H4 (cell line): Measurements from ENCODE around the gene AGAP5. TPM values are rescaled to one million over a fixed set of nuclear protein-coding genes. Genes with fewer than 3 reads are reported as not detected.

Source experiments
- DNase-seq: peaks from one replicate; pipeline ENCODE4 v3.0.0-alpha.2; 2015; ENCODE audit warnings: low spot score
- total RNA-seq: library from RNA; depleted of rRNA; stranded (reverse); fragments of >200 nt; shearing (Covaris generic); gene quantifications from 2 replicates; pipeline ENCODE4 v1.2.3, GENCODE V29; 2014

The AGAP5 gene
- total RNA-seq, 1 experiment from 2014 or later, result 1.7 TPM

DNA sequence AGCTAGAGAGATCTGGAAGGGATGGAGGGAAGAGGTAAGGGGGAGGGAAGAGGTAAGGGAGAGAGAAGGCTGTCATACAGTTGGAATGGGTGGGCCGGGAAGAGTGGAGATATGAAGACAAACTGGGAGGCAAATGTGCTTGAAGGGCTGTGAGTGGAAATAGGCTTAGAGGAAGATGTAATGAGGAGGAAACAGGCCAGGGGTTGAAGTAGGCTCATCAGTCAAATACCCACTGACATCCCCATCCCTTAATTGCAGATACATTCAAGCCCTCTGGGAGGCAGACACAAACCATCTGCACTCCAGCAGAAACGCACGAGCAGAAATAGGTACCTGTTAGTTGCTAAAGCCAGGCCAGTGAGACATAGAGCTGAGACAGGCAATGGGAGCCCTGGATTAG, 44.2 kb downstream of the AGAP5 start:
- no peak for DNase-seq

DNA sequence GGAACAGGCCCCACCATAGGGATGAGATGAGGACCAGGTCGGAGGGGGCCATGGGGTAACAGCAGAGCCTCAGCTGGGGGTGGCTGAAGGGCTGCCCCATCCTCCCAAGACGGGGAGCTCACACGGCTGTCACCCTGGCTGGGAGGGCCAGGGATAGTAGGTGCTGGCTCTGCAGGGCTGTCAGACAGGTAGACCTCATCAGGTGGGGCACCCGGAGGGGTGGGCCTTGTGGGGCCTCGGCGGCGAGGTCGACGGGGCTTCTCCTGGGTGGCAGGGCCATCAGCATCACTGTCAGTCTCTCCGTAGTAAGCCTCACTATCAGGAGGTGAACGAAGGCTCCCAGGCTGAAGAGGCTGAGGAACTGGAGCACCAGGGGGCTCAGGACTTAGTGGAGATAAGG, 44.7 kb downstream of the AGAP5 start:
- no peak for DNase-seq

DNA sequence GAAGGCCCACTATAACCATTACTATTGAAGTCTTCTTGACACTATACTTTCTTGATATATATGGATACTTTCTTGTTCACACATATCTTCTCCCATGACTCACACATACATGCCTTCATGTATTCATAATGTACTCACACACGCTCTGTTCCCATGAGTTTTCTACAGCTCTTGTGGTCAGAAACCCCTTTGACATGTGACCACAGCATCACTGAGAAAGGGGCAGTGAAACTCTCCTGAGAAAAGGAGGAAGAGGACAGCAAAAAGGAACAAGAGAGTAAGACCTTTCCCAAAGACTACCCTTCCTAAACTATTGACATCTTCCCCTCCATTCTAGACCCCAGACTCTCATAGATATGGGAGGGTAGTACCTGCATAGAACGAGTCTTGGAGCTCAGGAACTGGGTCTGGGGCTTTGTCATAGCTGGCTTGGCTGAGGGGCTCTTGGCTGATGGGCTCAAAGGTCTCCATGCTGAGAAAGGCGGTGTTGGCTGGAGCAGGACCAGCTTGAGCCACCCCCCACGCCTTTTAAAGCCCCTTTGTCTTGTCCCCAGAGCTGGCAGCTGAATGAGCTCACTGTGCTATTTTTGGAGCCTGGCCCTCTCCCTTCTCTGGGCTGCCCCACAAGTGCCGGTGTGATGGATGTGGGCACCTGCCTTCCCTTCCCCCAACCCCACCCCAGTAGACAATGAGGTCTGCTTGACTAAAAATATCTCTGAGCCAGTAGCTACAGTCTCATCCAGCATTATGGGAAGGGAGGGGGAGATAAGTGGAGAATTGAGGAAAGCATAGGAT, 47.2 kb downstream of the AGAP5 start:
- peak; percentile 31 for DNase-seq

DNA sequence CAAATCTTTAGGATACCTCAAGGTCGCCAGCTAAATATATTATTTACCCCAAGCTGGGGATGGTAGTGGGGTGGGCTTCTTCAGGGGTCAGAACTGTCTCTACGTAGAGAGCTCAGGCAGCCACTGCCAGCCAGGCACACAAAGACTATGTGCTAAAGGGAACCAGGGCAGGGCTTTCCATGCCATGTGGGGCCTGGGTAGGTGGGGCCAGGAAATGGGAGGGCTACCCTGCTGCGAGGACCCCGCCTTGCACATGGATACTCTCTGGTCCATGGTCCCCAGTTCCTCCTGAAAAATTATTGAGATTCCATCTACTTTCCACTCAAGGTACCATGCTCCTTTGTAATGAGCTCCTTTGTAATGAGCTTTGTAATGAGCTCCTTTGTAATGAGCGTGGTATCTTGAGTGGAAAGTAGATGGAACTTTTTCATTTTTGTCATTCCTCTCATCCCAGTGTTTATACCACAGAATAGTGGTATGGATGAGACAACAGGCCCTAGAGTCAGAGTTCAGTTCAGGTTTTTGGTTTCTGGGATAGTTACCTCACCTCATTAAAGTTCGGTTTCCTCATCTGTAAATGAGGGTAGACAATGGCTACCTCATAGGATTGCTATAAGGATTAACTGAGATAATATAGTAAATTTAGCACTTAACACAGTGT, 47.9 kb downstream of the AGAP5 start:
- DNase-seq, result no peak

DNA sequence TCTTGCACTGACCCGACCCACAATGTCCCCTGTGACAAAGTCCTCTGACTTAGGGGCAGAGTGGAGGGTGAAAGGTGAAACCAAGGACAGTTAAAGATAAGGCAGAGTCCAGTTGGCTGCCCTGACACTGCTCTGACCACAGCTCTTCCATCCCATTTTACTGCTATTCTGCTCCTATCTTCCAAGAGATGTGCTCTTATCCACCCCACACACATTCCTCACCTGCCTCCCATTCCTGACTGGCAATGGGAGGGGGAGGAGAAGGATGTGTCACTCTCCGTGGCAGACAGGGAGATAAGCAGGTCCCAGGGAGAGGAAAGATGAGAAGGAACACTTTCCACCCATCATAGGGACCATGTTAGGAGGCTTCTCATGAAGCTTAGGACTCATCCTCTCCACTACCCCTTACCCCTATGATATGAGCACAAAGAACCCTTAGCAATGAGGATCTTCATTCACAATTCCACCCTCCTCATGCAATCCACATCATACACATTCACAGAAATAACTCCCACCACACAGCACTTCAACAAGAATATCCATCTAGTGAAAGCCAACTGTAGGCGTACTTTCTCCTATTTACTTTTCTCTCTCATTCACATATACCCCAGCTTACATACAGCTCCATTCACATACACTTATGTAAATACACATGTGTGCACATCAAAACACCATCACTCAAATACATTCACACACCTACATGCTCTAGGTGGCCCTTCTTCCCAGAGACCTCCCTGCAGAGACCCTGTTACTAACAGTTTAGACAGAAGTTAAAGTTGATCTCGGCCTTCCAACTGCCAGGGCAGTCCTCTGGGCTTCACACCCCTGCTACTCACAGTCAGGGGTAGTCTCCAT, 48.7 kb downstream of the AGAP5 start:
- DNase-seq, result no peak

DNA sequence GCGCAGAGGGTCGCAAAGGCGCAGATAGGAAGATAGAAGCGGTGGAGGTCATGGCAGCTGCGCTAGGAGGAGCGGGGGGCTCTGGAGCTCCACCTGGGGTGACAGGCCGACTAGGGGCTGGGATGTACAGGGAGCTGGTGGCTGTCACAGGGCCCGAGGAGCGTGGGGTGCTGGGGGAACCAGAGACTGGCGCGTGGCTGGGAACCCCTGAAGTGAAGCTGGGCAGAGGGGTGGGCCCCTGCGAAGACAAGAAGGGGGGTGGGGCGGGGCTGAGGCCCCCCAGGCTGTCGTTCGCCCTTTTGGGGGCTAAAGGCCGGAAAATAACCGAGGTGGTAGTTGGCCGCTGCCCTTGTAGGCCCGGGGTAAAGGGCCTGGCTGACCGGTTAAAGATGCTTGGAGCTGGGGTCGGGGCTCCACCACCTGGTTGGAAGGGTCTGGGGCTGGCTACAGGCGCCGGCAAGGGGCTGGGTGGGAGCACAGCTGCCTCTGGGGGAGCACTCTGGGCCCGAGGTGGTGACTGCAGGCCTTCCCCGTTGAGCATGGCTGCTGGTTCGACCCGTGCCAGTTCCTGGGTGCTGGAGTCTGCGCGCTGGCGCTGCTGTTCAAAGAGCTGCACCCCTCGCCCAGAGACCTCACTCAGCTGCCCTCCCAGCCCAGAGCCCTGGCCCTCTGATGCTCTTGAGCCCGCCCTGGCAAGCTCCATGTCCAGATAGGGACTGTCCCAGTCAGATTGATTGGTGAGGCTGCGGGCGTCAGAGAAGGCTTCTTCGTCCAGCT, 49.8 kb downstream of the AGAP5 start:
- no peak for DNase-seq

DNA sequence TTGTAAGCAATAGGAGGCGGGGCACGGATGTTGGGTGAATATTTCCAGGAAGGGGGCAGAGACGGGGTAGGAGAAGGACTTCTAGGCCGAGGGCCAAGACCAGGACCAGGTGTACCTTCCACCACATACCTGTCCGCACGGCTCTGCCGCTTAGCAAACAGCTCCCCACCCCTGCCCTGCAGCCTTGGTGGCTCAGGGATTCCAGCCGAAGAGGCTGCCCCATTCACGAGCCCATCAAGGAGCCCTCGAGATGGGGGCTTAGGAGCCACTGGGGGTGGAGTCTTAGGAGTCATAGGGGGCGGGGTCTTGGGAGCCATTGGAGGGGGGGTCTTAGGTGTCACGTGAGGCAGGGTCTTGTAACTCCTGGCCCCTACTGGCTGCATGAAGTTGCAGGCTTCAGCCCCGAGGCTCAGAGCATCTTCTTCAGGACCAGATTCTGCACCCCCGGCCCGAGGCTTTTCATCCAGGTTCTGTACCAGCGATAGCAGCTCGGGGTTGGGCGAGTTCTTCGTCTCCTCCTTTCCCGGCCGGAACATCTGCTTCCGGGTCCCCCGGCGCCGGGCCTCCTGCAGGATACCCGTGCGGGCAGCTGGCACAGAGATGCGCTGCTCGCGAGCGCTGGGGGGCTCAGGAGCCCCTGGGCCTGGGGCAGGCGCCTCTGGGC, 50.6 kb downstream of the AGAP5 start:
- DNase-seq, result no peak

DNA sequence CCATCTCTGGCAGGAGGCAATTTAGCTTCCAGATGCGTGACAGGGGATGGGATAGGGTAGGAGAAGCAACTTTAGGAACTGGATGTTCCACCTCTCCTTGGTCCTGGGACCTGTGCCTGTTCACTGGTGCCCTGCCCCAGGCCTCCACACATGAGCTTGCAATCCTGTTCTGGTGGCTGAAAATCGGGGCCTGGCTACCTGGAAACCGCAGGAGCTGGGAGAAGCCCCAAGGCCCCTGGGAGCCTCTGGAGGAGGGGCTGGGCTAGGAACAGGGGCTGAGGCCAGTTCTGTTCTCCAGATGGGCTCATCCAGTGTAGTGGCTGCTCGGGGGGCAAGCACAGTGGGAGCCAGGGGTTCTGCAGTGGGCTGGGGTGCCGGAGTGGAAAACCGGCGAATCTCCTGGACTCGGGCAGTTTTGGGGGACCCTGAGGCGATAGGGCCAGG, 51.3 kb downstream of the AGAP5 start:
- DNase-seq, result no peak

DNA sequence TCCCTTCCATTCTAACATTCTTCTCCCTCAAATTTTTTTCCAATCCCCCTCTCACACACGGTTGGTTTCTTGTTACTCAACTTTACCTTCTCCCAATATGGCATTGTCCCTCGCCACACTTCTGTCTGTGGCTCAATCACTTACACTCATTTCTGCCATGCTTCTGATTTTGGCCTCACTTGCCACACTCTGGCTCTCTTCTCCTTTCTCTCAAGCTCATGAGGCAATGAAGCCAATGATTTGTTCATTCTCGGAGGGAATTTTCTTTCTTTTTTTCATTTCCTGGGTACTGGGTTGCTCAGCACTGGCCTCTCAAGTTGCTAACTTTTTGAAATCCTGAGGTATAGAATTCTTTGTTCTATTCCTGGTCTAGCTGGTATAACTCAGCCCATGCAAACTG, 52.7 kb downstream of the AGAP5 start:
- no peak for DNase-seq

DNA sequence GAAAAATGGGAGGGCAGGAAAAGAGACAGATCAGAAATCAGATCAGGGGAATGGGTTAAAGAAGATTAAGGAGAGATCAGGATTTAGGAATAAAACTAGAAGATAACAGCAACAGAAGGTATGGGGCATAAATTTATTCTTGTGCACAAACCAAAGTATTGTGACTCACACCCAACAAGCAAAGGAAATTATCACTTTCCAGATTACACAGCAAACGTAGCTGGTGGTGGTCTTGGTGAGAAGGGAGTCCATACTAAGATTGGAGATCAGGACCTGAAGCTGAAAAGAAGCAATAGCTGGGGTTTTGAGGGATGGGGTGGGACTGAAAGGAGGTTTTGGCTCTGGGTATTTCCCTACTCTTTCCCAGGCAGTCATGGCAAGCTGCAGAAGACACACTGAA, 53.1 kb downstream of the AGAP5 start:
- no peak for DNase-seq

DNA sequence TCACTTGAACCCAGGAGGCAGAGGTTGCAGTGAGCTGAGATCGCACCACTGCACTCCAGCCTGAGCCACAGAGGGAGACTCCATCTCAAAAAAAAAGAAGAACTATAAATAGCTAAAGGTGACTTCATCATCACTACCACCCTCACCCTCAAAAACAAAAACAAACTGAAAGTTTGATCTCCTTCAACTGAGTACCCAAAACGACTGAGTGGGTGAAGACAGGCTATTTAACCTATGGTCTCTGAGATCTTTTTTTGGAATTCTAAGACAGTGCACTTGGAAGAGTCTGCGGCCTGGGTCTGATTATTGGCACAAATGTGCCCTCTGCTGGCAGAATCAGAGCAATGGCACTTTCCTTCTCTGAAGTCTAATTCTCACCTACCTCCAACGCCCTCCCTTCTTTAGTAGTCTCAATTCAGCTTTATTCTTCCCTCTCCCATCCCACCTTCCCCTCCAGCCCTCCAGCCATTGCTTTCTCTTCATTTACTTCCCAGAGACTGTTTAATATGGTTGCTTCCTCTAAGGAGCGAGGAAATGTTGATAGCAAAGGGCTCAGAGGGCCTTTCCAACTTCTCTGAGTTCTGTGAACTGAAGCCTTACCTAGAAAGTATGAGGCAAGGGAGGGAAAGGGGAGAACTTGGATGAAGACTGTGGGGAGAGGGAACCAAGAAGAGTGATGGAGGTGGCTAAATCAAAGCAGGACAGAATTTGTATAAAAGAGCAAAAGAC, 53.7 kb downstream of the AGAP5 start:
- peak; percentile 60 for DNase-seq

DNA sequence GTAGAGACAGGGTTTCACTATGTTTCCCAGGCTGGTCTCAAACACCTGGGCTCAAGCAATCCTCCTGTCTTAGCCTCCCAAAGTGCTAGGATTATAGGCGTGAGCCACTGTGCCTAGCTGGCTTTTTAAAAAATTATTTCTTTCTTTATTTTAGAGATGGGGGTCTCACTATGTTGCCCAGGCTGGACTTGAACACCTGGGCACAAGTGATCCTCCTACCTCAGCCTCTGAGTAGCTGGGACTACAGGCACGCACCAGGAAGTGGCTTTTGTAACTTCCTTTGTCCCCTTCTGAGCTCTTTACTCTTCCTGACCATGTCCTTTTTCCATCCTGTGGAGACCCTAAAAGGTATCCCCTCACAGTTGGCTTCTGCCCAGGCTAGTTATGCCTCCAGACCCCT, 54.5 kb downstream of the AGAP5 start:
- no peak for DNase-seq

DNA sequence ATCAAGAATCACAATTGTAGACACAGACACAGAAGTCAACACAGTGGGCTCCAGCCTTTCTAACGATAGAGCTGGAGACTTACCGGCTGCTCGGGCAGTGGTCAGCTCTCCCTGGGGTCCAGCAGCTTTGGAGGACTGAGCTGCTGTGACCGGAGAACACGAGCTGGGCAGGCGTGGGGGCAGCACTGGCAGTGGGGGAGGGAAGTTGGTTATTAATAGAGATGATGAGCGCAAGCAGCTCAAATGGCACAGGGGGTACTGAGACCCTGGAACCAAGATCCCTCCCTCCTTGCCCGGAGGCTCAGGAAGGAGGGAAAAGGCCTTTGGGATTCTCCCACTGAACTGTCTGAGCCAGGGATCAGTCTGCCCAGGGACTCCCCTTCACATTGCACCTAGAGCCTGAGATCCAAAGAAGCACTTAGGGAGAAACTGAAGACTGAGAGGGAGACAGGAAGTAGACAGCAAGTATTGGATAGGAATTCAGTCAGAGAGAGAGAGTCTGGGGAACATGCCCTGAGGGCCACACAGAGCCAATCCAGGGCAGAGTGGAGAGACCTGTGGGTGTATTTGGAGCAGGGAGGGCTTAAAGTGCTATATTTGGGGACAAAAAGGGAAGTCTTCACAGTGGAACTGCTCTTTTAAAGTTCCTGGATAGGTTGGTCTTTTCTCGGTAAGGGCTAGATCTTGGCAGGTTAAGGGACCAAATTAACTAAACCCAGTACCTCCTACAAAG, 56.4 kb downstream of the AGAP5 start, which contains the start of gene MYOZ1:
Gene MYOZ1, minus strand, starts transcription at position 147 of the 733 bp plus-strand sequence. CDS start 1,457 bp downstream, outside the sequence.
- DNase-seq, result no peak

DNA sequence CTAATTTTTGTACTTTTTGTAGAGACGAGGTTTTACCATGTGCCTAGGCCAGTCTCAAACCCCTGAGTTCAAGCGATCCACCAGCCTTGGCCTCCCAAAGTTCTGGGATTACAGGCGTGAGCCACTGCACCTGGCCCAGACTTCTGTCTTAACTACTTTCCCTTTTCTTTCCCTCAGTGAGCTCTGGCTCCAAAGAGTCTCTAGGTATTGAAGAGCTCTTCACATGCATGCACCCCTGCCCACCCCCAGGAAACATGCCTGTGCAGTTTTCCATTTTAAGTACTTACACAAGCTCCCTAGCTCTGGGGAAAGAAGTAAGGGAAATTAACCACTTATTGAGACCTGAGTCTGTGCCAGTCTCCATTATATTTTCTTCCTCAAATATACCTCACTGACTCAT, 58.6 kb downstream of the AGAP5 start:
- DNase-seq, result no peak

DNA sequence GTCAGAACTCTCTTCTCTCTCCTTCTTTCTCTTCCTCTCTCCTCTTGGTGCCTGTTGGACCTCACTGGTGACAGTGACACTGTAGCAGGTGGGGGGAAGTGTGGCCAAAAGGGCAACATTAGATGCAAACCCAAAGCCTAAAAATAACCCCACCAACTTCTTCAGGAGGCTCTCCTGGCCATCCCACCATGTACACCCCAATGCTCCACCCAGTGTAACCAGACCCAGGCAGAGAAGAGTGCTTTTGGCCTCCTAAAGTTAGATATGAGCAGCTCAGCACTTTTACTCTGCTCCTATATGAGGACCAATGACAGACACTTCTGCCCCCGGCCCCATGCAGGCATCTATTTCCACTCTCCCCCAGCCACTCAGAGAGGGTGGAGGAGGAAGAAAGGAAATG, 62.1 kb downstream of the AGAP5 start:
- no peak for DNase-seq

DNA sequence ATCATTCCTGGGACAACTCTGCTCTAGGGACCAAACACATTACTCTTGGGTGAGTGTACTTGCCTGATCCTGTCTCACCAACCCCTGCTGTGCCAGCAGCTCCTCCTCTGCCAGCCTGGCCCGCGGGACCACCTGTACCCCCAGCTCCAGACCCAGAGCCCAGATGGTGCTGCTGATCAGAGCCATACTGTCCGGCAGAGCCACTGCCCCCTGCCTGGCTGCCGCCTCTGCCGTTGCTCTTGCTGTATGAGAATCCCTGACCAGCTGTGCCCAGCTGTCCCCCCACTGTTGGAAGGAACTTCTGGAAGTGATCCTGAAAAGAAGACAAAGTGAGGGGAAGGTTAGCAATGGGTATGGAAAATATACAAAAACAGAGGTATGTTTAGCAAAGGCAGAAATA, 63.5 kb downstream of the AGAP5 start:
- DNase-seq, result no peak

DNA sequence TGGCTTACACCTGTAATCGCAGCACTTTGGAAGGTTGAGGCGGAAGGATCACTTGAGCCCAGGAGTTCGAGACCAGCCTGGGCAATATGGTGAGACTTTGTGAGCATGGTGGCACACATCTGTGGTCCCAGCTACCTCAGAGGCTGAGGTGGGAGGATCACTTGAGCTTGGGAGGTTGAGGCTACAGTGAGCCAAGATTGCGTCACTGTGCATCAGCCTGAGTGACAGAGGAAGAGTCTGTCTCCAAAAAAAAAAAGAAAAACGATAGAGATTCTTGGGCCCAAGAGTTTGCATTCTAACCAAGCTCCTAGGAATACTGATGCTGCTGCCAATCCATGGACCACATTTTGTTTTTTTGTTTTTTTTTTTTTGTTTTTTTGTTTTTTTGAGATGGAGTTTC, 68.7 kb downstream of the AGAP5 start:
- DNase-seq, result no peak

DNA sequence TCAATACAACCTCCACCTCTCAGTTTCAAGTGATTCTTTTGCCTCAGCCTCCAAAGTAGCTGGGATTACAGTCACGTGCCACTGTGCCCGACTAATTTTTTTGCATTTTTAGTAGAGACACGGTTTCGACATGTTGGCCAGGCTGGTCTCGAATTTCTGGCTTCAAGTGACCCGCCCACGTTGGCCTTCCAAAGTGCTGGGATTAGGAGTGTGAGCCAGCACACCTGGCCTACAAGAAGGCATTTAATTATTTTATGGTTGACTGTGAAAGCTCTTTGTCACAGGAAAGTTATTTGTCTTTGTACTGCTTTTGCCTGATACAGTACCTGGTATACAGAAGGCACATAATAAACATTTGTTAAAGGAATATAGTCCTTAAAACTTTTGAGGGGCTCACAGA, 69.5 kb downstream of the AGAP5 start:
- DNase-seq, result no peak

DNA sequence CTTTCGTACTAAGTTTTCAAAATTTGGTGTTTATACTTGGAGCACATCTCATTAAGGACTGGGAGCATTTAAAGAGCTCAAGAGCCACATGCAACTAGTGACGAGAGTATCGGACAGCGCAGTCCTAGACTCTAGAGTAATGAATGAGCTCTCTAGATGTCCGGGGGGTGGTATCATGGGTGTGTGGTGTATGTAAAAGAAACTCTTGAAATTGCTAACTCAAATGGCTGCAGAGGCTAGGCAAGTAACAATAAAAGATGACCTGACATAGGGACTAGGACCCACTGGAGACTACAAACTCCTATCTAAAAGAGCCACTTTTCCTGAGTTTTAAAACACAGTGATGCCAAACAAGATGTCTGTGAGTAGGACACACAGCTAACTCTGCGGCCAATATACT, 70.6 kb downstream of the AGAP5 start:
- no peak for DNase-seq
